ENCODE data around the gene UST. TPM values are rescaled to one million over a fixed set of nuclear protein-coding genes. Genes with fewer than 3 reads are reported as not detected.

The UST gene
- total RNA-seq, 1 experiment from 2014 or later, result 32.1 TPM

DNA sequence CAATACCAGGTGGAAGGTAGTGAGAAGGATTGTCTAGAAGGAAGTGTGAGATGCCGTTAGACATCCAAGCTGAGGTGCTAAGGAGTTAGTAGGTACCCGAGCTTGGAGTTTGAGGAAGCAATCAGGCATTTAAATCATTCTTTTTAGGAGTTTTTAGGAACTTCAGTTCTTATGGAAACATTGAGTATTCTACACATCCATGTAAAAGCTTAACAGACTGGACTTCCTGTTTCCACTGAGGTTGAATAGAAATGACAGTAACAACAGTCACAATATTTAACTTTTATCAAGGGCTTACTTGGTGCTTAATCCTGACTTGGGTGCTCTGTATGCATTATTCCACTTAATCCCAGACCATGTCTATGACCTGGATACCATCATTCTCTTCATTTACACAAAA is 136.4 kb downstream of the UST start:
- H3K4me3 Mint-ChIP-seq, result no peak overlapping the region
- peaks cover 32% of the 10 kb centered on the region for H3K4me1 Mint-ChIP-seq
- no peak overlapping the region for H3K27ac Mint-ChIP-seq
- no peaks in the 10 kb centered on the region for H3K9me3 Mint-ChIP-seq
- POLR2A ChIA-PET, result no interaction called here
- peaks cover 19% of the 10 kb centered on the region for H3K36me3 Mint-ChIP-seq
- ATAC-seq (no peak), DNase-seq (ENCODE audit: low spot score) (no peak)
- H3K27me3 Mint-ChIP-seq (ENCODE audit: low read depth), result no peaks in the 10 kb centered on the region
- CTCF ChIA-PET, result no interaction called here
- TF ChIP-seq ZNF317 (CRISPR knock-in tag; IDR thresholded peaks at IDR 0.05; ENCODE audit: borderline replicate concordance, low read depth), result no peak
- TF ChIP-seq ZBTB21 (CRISPR knock-in tag; IDR thresholded peaks at IDR 0.05; ENCODE audit: borderline replicate concordance), result no peak
- TF ChIP-seq, protein P1, sequence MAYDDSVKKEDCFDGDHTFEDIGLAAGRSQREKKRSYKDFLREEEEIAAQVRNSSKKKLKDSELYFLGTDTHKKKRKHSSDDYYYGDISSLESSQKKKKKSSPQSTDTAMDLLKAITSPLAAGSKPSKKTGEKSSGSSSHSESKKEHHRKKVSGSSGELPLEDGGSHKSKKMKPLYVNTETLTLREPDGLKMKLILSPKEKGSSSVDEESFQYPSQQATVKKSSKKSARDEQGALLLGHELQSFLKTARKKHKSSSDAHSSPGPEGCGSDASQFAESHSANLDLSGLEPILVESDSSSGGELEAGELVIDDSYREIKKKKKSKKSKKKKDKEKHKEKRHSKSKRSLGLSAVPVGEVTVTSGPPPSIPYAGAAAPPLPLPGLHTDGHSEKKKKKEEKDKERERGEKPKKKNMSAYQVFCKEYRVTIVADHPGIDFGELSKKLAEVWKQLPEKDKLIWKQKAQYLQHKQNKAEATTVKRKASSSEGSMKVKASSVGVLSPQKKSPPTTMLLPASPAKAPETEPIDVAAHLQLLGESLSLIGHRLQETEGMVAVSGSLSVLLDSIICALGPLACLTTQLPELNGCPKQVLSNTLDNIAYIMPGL (CRISPR knock-in tag; IDR thresholded peaks at IDR 0.05), result no peak
- TF ChIP-seq TEAD1 (CRISPR knock-in tag; IDR thresholded peaks at IDR 0.05), result no peak
- TF ChIP-seq, protein P2, sequence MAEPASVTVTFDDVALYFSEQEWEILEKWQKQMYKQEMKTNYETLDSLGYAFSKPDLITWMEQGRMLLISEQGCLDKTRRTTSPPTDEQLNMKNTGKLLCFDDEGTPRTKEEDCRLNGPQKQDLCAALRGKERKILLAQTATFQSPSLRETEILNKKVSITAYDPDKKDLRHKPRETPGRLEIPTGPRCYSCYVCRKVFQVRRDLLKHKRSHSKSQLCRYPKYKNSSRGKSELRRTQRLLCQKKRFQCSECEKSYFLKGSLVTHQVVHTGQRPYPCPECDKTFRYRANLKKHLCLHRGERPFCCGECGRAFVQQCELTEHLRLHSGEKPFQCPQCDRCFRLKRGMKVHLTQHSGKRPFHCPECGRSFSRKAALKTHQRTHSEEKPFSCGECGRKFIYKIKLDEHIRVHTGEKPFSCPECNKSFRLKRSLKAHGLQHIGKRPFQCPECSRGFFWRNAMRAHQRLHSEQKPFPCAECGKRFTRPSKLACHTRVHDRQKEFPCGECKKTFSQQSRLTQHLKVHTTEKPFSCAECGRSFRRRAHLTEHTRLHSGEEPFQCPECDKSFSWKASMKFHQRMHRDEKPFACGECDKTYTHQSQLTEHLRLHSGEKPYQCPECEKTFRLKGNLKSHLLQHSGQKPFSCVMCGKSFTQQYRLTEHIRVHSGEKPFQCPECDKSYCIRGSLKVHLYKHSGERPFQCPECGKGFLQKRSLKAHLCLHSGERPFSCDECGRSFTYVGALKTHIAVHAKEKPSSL (CRISPR knock-in tag; conservative IDR thresholded peaks at IDR 0.05), result no peak
- no peak for TF ChIP-seq NFYB (CRISPR knock-in tag; conservative IDR thresholded peaks at IDR 0.05; ENCODE audit: low read depth)
- TF ChIP-seq GRHL2 (CRISPR knock-in tag; IDR thresholded peaks at IDR 0.05; ENCODE audit: insufficient replicate concordance, severe bottlenecking), result no peak
- no peak for TF ChIP-seq ELF4 (CRISPR knock-in tag; IDR thresholded peaks at IDR 0.05; ENCODE audit: low read depth)
- no peak for TF ChIP-seq ZNF219 (CRISPR knock-in tag; IDR thresholded peaks at IDR 0.05; ENCODE audit: borderline replicate concordance)
- TF ChIP-seq ZNF416 (CRISPR knock-in tag; IDR thresholded peaks at IDR 0.05), result no peak
- TF ChIP-seq SP1 (CRISPR knock-in tag; conservative IDR thresholded peaks at IDR 0.05), result no peak

DNA sequence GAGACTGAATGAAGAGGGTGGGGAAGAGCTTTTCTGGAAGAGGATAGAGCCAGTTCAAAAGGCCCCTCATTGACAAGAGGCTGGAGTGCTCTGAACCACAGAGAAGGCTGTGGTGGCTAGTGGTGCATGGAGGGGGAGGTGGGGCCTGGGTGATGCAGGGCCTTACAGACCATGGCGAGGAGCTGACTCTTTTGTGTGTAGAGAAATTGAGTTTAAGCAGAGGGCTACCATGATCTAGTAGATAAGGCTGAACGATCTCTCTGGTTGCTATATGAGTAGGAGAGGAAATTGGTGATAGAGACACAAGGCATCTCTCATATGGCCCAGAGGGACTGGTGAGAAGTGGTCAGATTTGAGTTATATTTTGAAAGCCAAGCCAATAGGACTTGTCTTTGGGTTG is 137.6 kb downstream of the UST start:
- H3K4me3 Mint-ChIP-seq, result no peak overlapping the region
- TF ChIP-seq TP53 (CRISPR knock-in tag; IDR thresholded peaks at IDR 0.05) (no peak), ZNF121 (CRISPR knock-in tag; IDR thresholded peaks at IDR 0.05) (no peak), NFYB (CRISPR knock-in tag; conservative IDR thresholded peaks at IDR 0.05; ENCODE audit: low read depth) (no peak), NFE2L1 (CRISPR knock-in tag; IDR thresholded peaks at IDR 0.05) (no peak), ZNF423 (CRISPR knock-in tag; IDR thresholded peaks at IDR 0.05) (no peak), SP1 (CRISPR knock-in tag; conservative IDR thresholded peaks at IDR 0.05) (no peak), NR2C2 (CRISPR knock-in tag; IDR thresholded peaks at IDR 0.05) (no peak)
- TF ChIP-seq, protein P3, sequence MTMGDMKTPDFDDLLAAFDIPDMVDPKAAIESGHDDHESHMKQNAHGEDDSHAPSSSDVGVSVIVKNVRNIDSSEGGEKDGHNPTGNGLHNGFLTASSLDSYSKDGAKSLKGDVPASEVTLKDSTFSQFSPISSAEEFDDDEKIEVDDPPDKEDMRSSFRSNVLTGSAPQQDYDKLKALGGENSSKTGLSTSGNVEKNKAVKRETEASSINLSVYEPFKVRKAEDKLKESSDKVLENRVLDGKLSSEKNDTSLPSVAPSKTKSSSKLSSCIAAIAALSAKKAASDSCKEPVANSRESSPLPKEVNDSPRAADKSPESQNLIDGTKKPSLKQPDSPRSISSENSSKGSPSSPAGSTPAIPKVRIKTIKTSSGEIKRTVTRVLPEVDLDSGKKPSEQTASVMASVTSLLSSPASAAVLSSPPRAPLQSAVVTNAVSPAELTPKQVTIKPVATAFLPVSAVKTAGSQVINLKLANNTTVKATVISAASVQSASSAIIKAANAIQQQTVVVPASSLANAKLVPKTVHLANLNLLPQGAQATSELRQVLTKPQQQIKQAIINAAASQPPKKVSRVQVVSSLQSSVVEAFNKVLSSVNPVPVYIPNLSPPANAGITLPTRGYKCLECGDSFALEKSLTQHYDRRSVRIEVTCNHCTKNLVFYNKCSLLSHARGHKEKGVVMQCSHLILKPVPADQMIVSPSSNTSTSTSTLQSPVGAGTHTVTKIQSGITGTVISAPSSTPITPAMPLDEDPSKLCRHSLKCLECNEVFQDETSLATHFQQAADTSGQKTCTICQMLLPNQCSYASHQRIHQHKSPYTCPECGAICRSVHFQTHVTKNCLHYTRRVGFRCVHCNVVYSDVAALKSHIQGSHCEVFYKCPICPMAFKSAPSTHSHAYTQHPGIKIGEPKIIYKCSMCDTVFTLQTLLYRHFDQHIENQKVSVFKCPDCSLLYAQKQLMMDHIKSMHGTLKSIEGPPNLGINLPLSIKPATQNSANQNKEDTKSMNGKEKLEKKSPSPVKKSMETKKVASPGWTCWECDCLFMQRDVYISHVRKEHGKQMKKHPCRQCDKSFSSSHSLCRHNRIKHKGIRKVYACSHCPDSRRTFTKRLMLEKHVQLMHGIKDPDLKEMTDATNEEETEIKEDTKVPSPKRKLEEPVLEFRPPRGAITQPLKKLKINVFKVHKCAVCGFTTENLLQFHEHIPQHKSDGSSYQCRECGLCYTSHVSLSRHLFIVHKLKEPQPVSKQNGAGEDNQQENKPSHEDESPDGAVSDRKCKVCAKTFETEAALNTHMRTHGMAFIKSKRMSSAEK (CRISPR knock-in tag; IDR thresholded peaks at IDR 0.05; ENCODE audit: borderline replicate concordance), result no peak
- TF ChIP-seq, protein P4, sequence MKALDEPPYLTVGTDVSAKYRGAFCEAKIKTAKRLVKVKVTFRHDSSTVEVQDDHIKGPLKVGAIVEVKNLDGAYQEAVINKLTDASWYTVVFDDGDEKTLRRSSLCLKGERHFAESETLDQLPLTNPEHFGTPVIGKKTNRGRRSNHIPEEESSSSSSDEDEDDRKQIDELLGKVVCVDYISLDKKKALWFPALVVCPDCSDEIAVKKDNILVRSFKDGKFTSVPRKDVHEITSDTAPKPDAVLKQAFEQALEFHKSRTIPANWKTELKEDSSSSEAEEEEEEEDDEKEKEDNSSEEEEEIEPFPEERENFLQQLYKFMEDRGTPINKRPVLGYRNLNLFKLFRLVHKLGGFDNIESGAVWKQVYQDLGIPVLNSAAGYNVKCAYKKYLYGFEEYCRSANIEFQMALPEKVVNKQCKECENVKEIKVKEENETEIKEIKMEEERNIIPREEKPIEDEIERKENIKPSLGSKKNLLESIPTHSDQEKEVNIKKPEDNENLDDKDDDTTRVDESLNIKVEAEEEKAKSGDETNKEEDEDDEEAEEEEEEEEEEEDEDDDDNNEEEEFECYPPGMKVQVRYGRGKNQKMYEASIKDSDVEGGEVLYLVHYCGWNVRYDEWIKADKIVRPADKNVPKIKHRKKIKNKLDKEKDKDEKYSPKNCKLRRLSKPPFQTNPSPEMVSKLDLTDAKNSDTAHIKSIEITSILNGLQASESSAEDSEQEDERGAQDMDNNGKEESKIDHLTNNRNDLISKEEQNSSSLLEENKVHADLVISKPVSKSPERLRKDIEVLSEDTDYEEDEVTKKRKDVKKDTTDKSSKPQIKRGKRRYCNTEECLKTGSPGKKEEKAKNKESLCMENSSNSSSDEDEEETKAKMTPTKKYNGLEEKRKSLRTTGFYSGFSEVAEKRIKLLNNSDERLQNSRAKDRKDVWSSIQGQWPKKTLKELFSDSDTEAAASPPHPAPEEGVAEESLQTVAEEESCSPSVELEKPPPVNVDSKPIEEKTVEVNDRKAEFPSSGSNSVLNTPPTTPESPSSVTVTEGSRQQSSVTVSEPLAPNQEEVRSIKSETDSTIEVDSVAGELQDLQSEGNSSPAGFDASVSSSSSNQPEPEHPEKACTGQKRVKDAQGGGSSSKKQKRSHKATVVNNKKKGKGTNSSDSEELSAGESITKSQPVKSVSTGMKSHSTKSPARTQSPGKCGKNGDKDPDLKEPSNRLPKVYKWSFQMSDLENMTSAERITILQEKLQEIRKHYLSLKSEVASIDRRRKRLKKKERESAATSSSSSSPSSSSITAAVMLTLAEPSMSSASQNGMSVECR (CRISPR knock-in tag; IDR thresholded peaks at IDR 0.05; ENCODE audit: borderline replicate concordance), result no peak
- TF ChIP-seq, protein P5, sequence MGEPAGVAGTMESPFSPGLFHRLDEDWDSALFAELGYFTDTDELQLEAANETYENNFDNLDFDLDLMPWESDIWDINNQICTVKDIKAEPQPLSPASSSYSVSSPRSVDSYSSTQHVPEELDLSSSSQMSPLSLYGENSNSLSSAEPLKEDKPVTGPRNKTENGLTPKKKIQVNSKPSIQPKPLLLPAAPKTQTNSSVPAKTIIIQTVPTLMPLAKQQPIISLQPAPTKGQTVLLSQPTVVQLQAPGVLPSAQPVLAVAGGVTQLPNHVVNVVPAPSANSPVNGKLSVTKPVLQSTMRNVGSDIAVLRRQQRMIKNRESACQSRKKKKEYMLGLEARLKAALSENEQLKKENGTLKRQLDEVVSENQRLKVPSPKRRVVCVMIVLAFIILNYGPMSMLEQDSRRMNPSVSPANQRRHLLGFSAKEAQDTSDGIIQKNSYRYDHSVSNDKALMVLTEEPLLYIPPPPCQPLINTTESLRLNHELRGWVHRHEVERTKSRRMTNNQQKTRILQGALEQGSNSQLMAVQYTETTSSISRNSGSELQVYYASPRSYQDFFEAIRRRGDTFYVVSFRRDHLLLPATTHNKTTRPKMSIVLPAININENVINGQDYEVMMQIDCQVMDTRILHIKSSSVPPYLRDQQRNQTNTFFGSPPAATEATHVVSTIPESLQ (CRISPR knock-in tag; IDR thresholded peaks at IDR 0.05), result no peak
- TF ChIP-seq, protein P6, sequence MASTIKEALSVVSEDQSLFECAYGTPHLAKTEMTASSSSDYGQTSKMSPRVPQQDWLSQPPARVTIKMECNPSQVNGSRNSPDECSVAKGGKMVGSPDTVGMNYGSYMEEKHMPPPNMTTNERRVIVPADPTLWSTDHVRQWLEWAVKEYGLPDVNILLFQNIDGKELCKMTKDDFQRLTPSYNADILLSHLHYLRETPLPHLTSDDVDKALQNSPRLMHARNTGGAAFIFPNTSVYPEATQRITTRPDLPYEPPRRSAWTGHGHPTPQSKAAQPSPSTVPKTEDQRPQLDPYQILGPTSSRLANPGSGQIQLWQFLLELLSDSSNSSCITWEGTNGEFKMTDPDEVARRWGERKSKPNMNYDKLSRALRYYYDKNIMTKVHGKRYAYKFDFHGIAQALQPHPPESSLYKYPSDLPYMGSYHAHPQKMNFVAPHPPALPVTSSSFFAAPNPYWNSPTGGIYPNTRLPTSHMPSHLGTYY (CRISPR knock-in tag; IDR thresholded peaks at IDR 0.05), result no peak
- peaks cover 32% of the 10 kb centered on the region for H3K4me1 Mint-ChIP-seq
- DNase-seq (ENCODE audit: low spot score) (no peak), ATAC-seq (no peak)
- POLR2A ChIA-PET, result no interaction called here
- CTCF ChIA-PET, result no interaction called here
- no peaks in the 10 kb centered on the region for H3K27me3 Mint-ChIP-seq (ENCODE audit: low read depth)
- peaks cover 20% of the 10 kb centered on the region for H3K36me3 Mint-ChIP-seq
- no peak overlapping the region for H3K27ac Mint-ChIP-seq
- H3K9me3 Mint-ChIP-seq, result no peaks in the 10 kb centered on the region

Measured in WTC11 (cell line).